Measurements from ENCODE around the gene USP24.
"Not testable (repeated sequence)": the region's sequence is repeated elsewhere in the genome, so short reads cannot be mapped to it uniquely, and the experiment has no call there.

- TF ChIP-seq EZH2phosphoT487 (IDR thresholded peaks at IDR 0.05; ENCODE audit: borderline replicate concordance); CTCF (conservative IDR thresholded peaks at IDR 0.05; ENCODE audit: low read length): not testable (repeated sequence)
Observed at GRCh38 chr1:55229726-55230125, 14.6 kb upstream of the USP24 start.
